SK-N-MC (cell line): Measurements from ENCODE around the gene FAM89B.

ENCODE experiments used
- EZH2 ChIP-seq: fragments of 200-600 bp; sonication (generic); IDR thresholded peaks from one replicate; pipeline ENCODE4 v1.6.1; 2017; ENCODE audit warnings: antibody characterized with exemption
- FOXP2 ChIP-seq: optimal IDR thresholded peaks from 2 replicates; pipeline ENCODE3; 2011; ENCODE audit warnings: mild to moderate bottlenecking, moderate library complexity; ENCODE audit not compliant: insufficient read depth; ENCODE audit errors: extremely low read length, control extremely low read depth
- POLR2AphosphoS5 ChIP-seq: IDR thresholded peaks from 2 replicates; pipeline ENCODE4 v1.6.1; 2012; ENCODE audit warnings: mild to moderate bottlenecking, low read depth, low read length, borderline replicate concordance

DNA sequence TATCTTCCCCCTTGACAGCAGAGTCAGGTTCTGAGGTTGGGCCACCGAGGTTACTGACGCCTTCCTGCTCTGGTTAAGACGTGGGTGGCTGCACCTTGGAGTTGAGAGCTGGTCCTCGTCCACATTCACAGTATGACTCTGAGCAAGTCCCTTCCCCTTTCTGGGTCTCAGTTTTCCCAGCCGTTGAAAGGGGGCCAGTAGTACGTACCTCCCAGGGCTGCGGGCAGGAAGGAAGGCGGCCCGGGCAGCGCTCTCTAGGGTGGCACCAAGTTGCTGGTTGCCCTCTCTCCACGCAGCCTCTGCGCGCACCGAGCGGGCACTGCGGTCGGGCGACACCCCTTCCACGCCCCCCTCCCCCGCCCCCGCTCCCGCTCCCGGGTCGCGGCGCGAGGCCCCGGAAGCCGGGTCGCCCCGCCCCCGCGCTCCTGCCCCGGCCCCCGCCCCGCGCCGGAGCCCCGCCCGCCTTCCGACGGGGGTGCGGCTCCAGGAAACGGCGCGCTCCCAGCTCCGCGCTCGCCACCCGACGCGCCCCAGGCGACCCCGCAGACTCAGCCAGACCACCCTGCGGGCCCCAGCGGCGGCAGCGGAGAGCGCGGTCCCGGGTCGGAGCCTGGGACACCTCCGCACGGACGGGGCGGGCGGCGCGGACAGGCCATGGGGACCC is 3.4 kb downstream of the FAM89B start, which contains the start of gene EHBP1L1:
- TF ChIP-seq EZH2: no peak
- peak; percentile 44; the same call in 1 of the 2 replicates for TF ChIP-seq POLR2AphosphoS5
- TF ChIP-seq FOXP2: no peak
